ENCODE measurements around the gene ACAA1. TPM values are rescaled to one million over a fixed set of nuclear protein-coding genes. Genes with fewer than 3 reads are reported as not detected.

ACAA1 gene
- polyA plus RNA-seq, 1 experiment = 47.6 TPM

GRCh38 chr3:38119248-38119544 lies 17.7 kb downstream of the ACAA1 start:
- Histone ChIP-seq H3K27me3 (ENCODE audit: control insufficient read depth, insufficient read depth, low read length) (peaks cover 6% of the 10 kb centered on the region), H3K4me3 (ENCODE audit: low read depth, low read length) (no peak overlapping the region), H3K9me3 (ENCODE audit: control insufficient read depth, insufficient read depth, low read length) (no peaks in the 10 kb centered on the region), H3K27ac (ENCODE audit: low read depth, low read length) (no peak overlapping the region)
- no peak for DNase-seq (ENCODE audit: low read depth, low spot score)
- CTCF ChIA-PET = interaction anchor here (1.3 to 2.6 kb wide), 7 partner anchors 12 to 227 kb away, joined by 3 to 10 read pairs (median 6); partner anchors contain the start of gene XYLB
- TF ChIP-seq CTCF (IDR thresholded peaks at IDR 0.05; ENCODE audit: low read depth, low read length) = no peak
- POLR2A ChIA-PET = no interaction called here

- ChIA-PET POLR2A (interaction anchor here (1.1 kb wide), 1 partner anchor 10 kb away, joined by 4 read pairs; no protein-coding TSS in a partner anchor), CTCF (interaction anchor here (0.6 to 2.6 kb wide), 10 partner anchors 13 to 1390 kb away, joined by 3 to 10 read pairs (median 6); partner anchors contain the start of gene XYLB)
- DNase-seq (ENCODE audit: low read depth, low spot score) = no peak
- Histone ChIP-seq H3K9me3 (ENCODE audit: control insufficient read depth, insufficient read depth, low read length) (no peaks in the 10 kb centered on the region), H3K27ac (ENCODE audit: low read depth, low read length) (no peak overlapping the region), H3K4me3 (ENCODE audit: low read depth, low read length) (no peak overlapping the region), H3K27me3 (ENCODE audit: control insufficient read depth, insufficient read depth, low read length) (peaks cover 6% of the 10 kb centered on the region)
- no peak for TF ChIP-seq CTCF (IDR thresholded peaks at IDR 0.05; ENCODE audit: low read depth, low read length)
Measured at GRCh38 chr3:38118421-38119247, 18.3 kb downstream of the ACAA1 start.

- DNase-seq (ENCODE audit: low read depth, low spot score) = peak; percentile 10
- POLR2A ChIA-PET = interaction anchor here (1.1 kb wide), 1 partner anchor 9 kb away, joined by 4 read pairs; no protein-coding TSS in a partner anchor
Measured at GRCh38 chr3:38117748-38118420, 19.0 kb downstream of the ACAA1 start.

DNA sequence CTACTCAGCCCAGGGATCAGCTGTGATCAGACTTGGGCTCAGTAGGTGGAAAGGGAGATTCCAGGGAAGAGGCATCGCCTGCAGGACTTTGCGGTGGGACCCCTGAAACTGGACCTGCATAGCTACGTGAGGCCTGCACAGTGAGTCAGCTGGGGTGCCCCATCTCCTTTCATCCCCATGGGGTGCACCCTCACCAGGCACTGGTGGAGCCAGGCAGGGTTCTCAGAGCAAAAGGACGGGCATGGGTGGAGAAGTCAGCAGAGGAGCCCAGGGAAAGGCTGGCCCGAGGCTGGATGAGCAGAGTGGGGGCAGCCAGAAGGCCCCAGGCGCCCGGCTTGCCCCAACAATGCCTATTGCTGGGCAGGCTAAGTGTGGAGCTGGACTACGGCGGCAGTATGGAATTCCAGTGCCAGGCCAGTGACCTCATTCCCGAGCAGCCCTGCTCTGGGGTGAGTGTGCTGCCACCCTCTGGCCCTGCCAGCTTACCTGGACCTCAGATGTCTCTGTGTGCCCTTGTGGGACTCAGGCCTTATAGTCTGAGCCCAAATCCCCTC lies 19.7 kb downstream of the ACAA1 start:
- DNase-seq (ENCODE audit: low read depth, low spot score) = no peak
- CTCF ChIA-PET = interaction anchor here (0.6 to 2.6 kb wide), 9 partner anchors 13 to 363 kb away, joined by 3 to 10 read pairs (median 4); partner anchors contain the start of genes DLEC1 and XYLB
- POLR2A ChIA-PET = interaction anchor here (1.1 kb wide), 1 partner anchor 8 kb away, joined by 4 read pairs; no protein-coding TSS in a partner anchor

More at GRCh38 chr3:38117748-38118420, 19.0 kb downstream of the ACAA1 start:
- Histone ChIP-seq H3K27ac (ENCODE audit: low read depth, low read length) (no peak overlapping the region), H3K4me3 (ENCODE audit: low read depth, low read length) (no peak overlapping the region), H3K27me3 (ENCODE audit: control insufficient read depth, insufficient read depth, low read length) (peaks cover 6% of the 10 kb centered on the region), H3K9me3 (ENCODE audit: control insufficient read depth, insufficient read depth, low read length) (no peaks in the 10 kb centered on the region)
- TF ChIP-seq CTCF (IDR thresholded peaks at IDR 0.05; ENCODE audit: low read depth, low read length) = peak; percentile 78
- CTCF ChIA-PET = interaction anchor here (0.6 to 2.6 kb wide), 13 partner anchors 14 to 1391 kb away, joined by 3 to 10 read pairs (median 5); partner anchors contain the start of genes DLEC1 and XYLB

More for the DNA sequence above, 19.7 kb downstream of the ACAA1 start:
- Histone ChIP-seq H3K9me3 (ENCODE audit: control insufficient read depth, insufficient read depth, low read length) (no peaks in the 10 kb centered on the region), H3K27me3 (ENCODE audit: control insufficient read depth, insufficient read depth, low read length) (peaks cover 6% of the 10 kb centered on the region), H3K4me3 (ENCODE audit: low read depth, low read length) (no peak overlapping the region), H3K27ac (ENCODE audit: low read depth, low read length) (no peak overlapping the region)
- no peak for TF ChIP-seq CTCF (IDR thresholded peaks at IDR 0.05; ENCODE audit: low read depth, low read length)

Data from AG04450 (cell line).